ENCODE measurements around the gene PARVB. TPM values are rescaled to one million over a fixed set of nuclear protein-coding genes. Genes with fewer than 3 reads are reported as not detected.
A peak's percentile ranks its signal among the peaks of the same experiment; 100 is the strongest.

Gene PARVB
- total RNA-seq, 5 donors from 2014 or later (not counting 1 experiment from before 2014, with no cell fraction given), result 5.9 to 13.8 (median 8.2) TPM

DNA sequence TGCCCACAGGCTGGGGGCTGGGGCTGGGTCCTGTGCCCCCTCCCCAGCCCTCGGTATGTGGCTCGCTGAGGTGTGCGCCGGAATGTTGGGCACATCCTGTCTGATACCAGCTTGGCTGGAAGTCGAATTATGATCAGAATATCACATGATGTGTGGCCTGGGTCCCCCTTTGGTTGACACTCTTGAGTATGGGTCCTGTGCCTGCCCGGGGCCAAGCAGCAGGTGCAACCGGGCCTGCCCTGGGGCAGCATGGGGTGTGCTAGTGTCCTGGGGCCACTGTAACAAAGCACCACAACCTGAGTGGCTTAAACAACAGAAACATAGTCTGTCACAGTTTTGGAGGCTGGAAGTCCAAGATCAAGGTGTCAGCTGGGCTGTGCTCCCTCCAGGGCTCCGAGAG lies 52.7 kb downstream of the PARVB start:
- DNase-seq (no peak), ATAC-seq (replicated peaks in 1 of 4) (no peak)
- Mint-ChIP-seq H3K27me3 (no peaks in the 10 kb centered on the region), H3K27ac (no peak overlapping the region), H3K9me3 (no peaks in the 10 kb centered on the region), H3K4me3 (no peak overlapping the region), H3K36me3 (no peaks in the 10 kb centered on the region), H3K4me1 (no peaks in the 10 kb centered on the region)
- WGBS (ENCODE audit: insufficient coverage), result 93% methylated on average over 8 of the region's 8 CpGs
- H3K4me1 ChIP-seq (ENCODE audit: control insufficient read depth in 1 of 2, extremely low read depth in 1 of 2, insufficient read depth in 2 of 2, low read length in 2 of 2), result peaks cover 0 to 8% of the 10 kb centered on the region in 2 experiments
- ChIA-PET POLR2A (no interaction called here), CTCF (no interaction called here)
- H3K4me3 ChIP-seq (ENCODE audit: control insufficient read depth in 1 of 2, extremely low read depth in 1 of 2, low read length in 1 of 2), result no peak overlapping the region
- H3K27ac ChIP-seq (ENCODE audit: low read length), result no peak overlapping the region
- no peaks in the 10 kb centered on the region for H3K9me3 ChIP-seq
- H3K27me3 ChIP-seq (replicated peaks in 1 of 2; ENCODE audit: control insufficient read depth in 2 of 2, extremely low read depth in 1 of 2, insufficient read depth in 2 of 2, low read length in 1 of 2), result no peaks in the 10 kb centered on the region
- H3K36me3 ChIP-seq (ENCODE audit: control insufficient read depth in 2 of 2, extremely low read depth in 1 of 2, insufficient read depth in 1 of 2, low read length in 1 of 2), result no peaks in the 10 kb centered on the region

DNA sequence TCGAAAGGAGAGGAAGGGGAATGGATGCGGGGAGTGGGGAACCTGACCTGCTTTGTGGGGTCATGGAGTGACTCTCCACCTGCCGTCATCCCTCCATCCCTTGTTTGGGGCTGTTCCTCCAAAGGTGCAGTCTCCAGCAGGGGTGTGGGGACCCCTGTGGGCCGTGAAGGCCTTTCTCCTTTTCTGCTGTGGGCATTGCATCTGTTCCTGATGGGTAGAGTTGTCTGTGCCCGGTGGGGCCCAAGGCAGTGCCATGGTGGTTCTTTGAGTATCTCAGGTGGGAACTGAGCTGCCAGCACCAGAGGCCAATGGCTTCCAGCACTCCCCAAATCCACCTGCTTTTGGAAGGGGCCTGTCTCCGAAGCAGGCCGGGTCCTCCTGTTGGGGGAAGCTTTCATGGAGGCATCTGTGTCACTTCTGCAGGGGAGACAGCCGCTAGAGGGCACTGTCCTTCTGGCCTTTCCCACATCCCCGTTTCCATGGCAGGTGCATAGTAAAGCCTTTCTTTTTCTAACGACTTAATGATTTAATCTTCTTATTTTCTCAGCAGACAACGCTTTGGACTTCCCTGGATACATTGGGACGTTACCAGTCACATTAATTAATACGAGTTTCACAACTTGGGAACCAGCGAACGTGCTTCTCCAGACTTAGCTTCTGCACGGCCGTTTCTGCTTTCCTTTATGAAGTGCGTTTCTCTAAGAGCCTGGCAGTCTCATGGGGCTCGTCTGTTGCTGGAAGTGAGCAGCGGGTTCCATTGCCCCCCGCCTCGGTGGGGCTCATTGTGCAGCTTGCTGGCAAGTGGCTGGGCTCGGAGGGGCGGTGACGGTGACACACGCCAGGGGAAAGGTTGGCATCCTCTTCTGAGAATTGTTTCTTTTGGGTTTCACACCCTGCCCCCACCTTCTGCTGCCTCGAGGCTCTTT lies 57.1 kb downstream of the PARVB start:
- Histone ChIP-seq H3K36me3 (ENCODE audit: control insufficient read depth in 2 of 2, extremely low read depth in 1 of 2, insufficient read depth in 1 of 2, low read length in 1 of 2) (no peaks in the 10 kb centered on the region), H3K9me3 (no peaks in the 10 kb centered on the region), H3K4me1 (ENCODE audit: control insufficient read depth in 1 of 2, extremely low read depth in 1 of 2, insufficient read depth in 2 of 2, low read length in 2 of 2) (peaks cover 0 to 10% of the 10 kb centered on the region in 2 experiments), H3K27ac (ENCODE audit: low read length) (no peak overlapping the region), H3K4me3 (ENCODE audit: control insufficient read depth in 1 of 2, extremely low read depth in 1 of 2, low read length in 1 of 2) (no peak overlapping the region), H3K27me3 (replicated peaks in 1 of 2; ENCODE audit: control insufficient read depth in 2 of 2, extremely low read depth in 1 of 2, insufficient read depth in 2 of 2, low read length in 1 of 2) (no peaks in the 10 kb centered on the region)
- peaks cover 0 to 5% (median 0%) of the 10 kb centered on the region in 3 donors for H3K9me3 Mint-ChIP-seq
- peak in 3 of 4 experiments; percentile 46 to 60 (median 48) for ATAC-seq (replicated peaks in 1 of 4)
- H3K36me3 Mint-ChIP-seq, result peaks cover 3% of the 10 kb centered on the region
- H3K4me3 Mint-ChIP-seq, result no peak overlapping the region
- WGBS (ENCODE audit: insufficient coverage), result 48% methylated on average over 14 of the region's 27 CpGs
- ChIA-PET CTCF (interaction anchor here (0.6 to 1.2 kb wide), 4 partner anchors 81 to 546 kb away, joined by 3 to 8 read pairs (median 4); no protein-coding TSS in a partner anchor), POLR2A (no interaction called here)
- peak; percentile 16 to 82 (median 58) for DNase-seq
- H3K27me3 Mint-ChIP-seq, result no peaks in the 10 kb centered on the region
- no peak overlapping the region for H3K27ac Mint-ChIP-seq
- no peaks in the 10 kb centered on the region for H3K4me1 Mint-ChIP-seq

DNA sequence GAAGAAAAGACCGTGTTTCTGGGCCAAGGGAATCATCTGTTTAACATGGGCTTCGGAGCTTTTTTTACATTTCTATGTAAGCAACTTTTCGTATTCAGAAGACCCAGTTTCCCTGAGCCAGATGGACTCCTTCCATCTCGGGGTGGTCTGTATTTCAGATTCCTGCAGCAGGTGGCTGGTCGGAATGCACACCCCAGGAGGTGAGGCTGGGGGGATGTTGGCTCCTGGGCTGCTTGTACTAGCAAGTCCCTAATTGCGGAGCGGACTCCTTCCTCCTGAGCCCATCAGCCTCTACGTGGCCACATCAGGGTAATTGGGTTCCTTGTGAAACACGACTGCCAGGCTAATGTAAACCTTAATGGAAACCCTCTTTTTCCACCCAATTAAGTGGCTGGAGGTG lies 58.7 kb downstream of the PARVB start:
- no peaks in the 10 kb centered on the region for H3K4me1 Mint-ChIP-seq
- Histone ChIP-seq H3K36me3 (ENCODE audit: control insufficient read depth in 2 of 2, extremely low read depth in 1 of 2, insufficient read depth in 1 of 2, low read length in 1 of 2) (no peaks in the 10 kb centered on the region), H3K27ac (ENCODE audit: low read length) (no peak overlapping the region), H3K4me3 (ENCODE audit: control insufficient read depth in 1 of 2, extremely low read depth in 1 of 2, low read length in 1 of 2) (no peak overlapping the region), H3K9me3 (no peaks in the 10 kb centered on the region), H3K27me3 (replicated peaks in 1 of 2; ENCODE audit: control insufficient read depth in 2 of 2, extremely low read depth in 1 of 2, insufficient read depth in 2 of 2, low read length in 1 of 2) (no peaks in the 10 kb centered on the region), H3K4me1 (ENCODE audit: control insufficient read depth in 1 of 2, extremely low read depth in 1 of 2, insufficient read depth in 2 of 2, low read length in 2 of 2) (peaks cover 0 to 10% of the 10 kb centered on the region in 2 experiments)
- ATAC-seq (replicated peaks in 1 of 4), result no peak
- no peak overlapping the region for H3K4me3 Mint-ChIP-seq
- H3K9me3 Mint-ChIP-seq, result peaks cover 0 to 5% (median 0%) of the 10 kb centered on the region in 3 donors
- POLR2A ChIA-PET, result no interaction called here
- no peak for DNase-seq
- WGBS (ENCODE audit: insufficient coverage), result 100% methylated on average over 1 of the region's 9 CpGs
- CTCF ChIA-PET, result interaction anchor here in 1 of 2 donors (0.6 kb wide), 1 partner anchor 1415 kb away, joined by 3 read pairs; no protein-coding TSS in a partner anchor
- H3K36me3 Mint-ChIP-seq, result peaks cover 3% of the 10 kb centered on the region
- no peak overlapping the region for H3K27ac Mint-ChIP-seq
- no peaks in the 10 kb centered on the region for H3K27me3 Mint-ChIP-seq

DNA sequence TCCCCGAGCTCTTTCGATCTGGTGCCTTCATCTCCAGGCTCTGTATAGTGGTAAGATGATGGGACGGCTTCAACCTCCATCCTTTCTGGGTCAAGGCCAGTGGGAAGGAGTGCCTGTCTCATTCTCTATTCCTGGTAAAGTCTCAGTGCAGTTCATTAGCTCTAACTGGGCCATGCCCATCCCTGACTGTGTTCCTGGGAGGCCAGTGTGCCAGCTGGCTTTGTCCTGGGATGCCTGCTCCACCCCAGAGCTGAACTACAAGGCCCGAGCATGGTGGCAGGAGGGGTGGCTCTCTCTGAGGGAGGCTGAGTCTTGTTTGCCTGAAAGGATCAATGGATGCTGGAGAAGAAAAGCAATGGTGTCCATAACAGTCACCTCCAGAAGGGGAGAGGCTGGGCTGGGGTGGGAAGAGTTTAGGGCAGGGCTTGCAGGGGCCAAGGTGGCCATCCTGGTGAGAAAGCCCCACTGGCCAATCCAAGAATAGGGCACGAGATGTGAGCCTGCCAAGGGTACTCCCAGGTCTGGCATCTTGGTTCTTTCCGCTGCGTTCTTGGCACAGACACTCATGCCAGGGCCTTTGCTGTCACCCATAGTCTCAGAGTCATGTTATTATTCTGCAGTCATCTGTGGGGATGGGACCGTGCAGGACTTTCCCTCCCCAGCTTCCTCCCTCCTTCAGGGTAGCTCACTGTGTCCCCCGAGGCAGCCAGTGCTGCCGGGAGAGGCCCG lies 60.1 kb downstream of the PARVB start:
- 95% methylated on average over 8 of the region's 11 CpGs for WGBS (ENCODE audit: insufficient coverage)
- no peaks in the 10 kb centered on the region for H3K36me3 ChIP-seq (ENCODE audit: control insufficient read depth in 2 of 2, extremely low read depth in 1 of 2, insufficient read depth in 1 of 2, low read length in 1 of 2)
- H3K4me3 Mint-ChIP-seq, result no peak overlapping the region
- no peak overlapping the region for H3K27ac Mint-ChIP-seq
- no peak overlapping the region for H3K4me3 ChIP-seq (ENCODE audit: control insufficient read depth in 1 of 2, extremely low read depth in 1 of 2, low read length in 1 of 2)
- H3K4me1 ChIP-seq (ENCODE audit: control insufficient read depth in 1 of 2, extremely low read depth in 1 of 2, insufficient read depth in 2 of 2, low read length in 2 of 2), result peaks cover 0 to 10% of the 10 kb centered on the region in 2 experiments
- ChIA-PET POLR2A (no interaction called here), CTCF (interaction anchor here in 1 of 2 donors (1.4 kb wide), 1 partner anchor 91 kb away, joined by 5 read pairs; no protein-coding TSS in a partner anchor)
- H3K27me3 Mint-ChIP-seq, result no peaks in the 10 kb centered on the region
- H3K9me3 Mint-ChIP-seq, result peaks cover 0 to 5% (median 0%) of the 10 kb centered on the region in 3 donors
- peaks cover 3% of the 10 kb centered on the region for H3K36me3 Mint-ChIP-seq
- ATAC-seq (replicated peaks in 1 of 4) (no peak), DNase-seq (no peak)
- H3K27ac ChIP-seq (ENCODE audit: low read length), result no peak overlapping the region
- H3K27me3 ChIP-seq (replicated peaks in 1 of 2; ENCODE audit: control insufficient read depth in 2 of 2, extremely low read depth in 1 of 2, insufficient read depth in 2 of 2, low read length in 1 of 2), result no peaks in the 10 kb centered on the region
- H3K4me1 Mint-ChIP-seq, result no peaks in the 10 kb centered on the region
- no peaks in the 10 kb centered on the region for H3K9me3 ChIP-seq

DNA sequence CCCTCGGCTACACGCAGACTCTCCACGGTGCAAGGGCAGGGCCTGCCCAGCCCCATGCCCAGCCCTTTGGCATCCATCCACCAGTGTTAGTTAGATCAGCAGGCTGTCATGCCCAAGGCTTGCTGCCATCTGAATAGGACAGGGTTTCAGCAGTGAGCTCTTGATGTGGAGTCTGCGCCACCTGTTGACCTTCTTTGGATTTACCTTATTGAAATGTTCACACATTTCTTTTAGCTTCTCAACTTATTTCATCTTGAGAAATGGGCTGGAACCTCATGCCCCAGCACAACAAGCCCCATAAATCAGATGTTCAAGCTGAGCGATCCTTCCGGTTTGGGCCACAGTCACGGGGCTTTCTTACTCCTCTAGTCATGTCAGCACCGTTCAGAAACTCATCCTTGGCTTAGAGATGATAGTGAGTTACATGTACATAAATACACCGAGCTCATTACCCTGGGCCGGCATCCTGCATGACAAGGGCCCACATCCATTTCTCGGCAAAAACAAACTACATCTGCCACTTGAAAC lies 61.7 kb downstream of the PARVB start:
- H3K27me3 Mint-ChIP-seq, result no peaks in the 10 kb centered on the region
- 97% methylated on average over 6 of the region's 11 CpGs for WGBS (ENCODE audit: insufficient coverage)
- H3K27ac Mint-ChIP-seq, result no peak overlapping the region
- H3K4me3 ChIP-seq (ENCODE audit: control insufficient read depth in 1 of 2, extremely low read depth in 1 of 2, low read length in 1 of 2), result no peak overlapping the region
- H3K36me3 Mint-ChIP-seq, result peaks cover 3% of the 10 kb centered on the region
- no peaks in the 10 kb centered on the region for H3K9me3 ChIP-seq
- H3K4me3 Mint-ChIP-seq, result no peak overlapping the region
- peaks cover 0 to 10% of the 10 kb centered on the region in 2 experiments for H3K4me1 ChIP-seq (ENCODE audit: control insufficient read depth in 1 of 2, extremely low read depth in 1 of 2, insufficient read depth in 2 of 2, low read length in 2 of 2)
- DNase-seq, result peak in 2 of 35 experiments; percentile 21 to 48
- CTCF ChIA-PET, result interaction anchor here (0.6 to 2.1 kb wide), 6 partner anchors 92 to 666 kb away, joined by 3 to 19 read pairs (median 4); partner anchors contain the start of gene ARHGAP8 (in 1 of the 2)
- no peak overlapping the region for H3K27ac ChIP-seq (ENCODE audit: low read length)
- H3K27me3 ChIP-seq (replicated peaks in 1 of 2; ENCODE audit: control insufficient read depth in 2 of 2, extremely low read depth in 1 of 2, insufficient read depth in 2 of 2, low read length in 1 of 2), result no peaks in the 10 kb centered on the region
- no peak for ATAC-seq (replicated peaks in 1 of 4)
- no peaks in the 10 kb centered on the region for H3K36me3 ChIP-seq (ENCODE audit: control insufficient read depth in 2 of 2, extremely low read depth in 1 of 2, insufficient read depth in 1 of 2, low read length in 1 of 2)
- H3K4me1 Mint-ChIP-seq, result peaks cover 0 to under 1% (median 0%) of the 10 kb centered on the region in 3 donors
- peaks cover 0 to 5% (median 0%) of the 10 kb centered on the region in 3 donors for H3K9me3 Mint-ChIP-seq
- POLR2A ChIA-PET, result no interaction called here

All from T-cell (primary cell).